DND-41 (cell line): Measurements from ENCODE around the gene HMCN1.

Experiments
- ATAC-seq: fragments of 200-7000 bp; cut with Tn5 transposase; 3 replicates; pipeline ENCODE4 v1.9.1; 2021; ENCODE audit warnings: low read depth; ENCODE audit not compliant: insufficient read depth
- DNase-seq: peaks from one replicate; pipeline ENCODE4 v3.0.0-alpha.2; 2020
- H2AFZ ChIP-seq: 2 replicates; pipeline ENCODE4 v1.6.0; 2012; ENCODE audit warnings: low read depth, low read length
- H3K27ac ChIP-seq: 2 replicates; pipeline ENCODE4 v1.5.1; 2012; ENCODE audit warnings: low read length, inconsistent platforms
- H3K27me3 ChIP-seq: fragments of 200-600 bp; sonication (generic); 2 replicates; pipeline ENCODE4 v1.6.0; 2012; ENCODE audit warnings: low read length, mild to moderate bottlenecking, inconsistent platforms; ENCODE audit not compliant: insufficient read depth, poor library complexity
- H3K36me3 ChIP-seq: 2 replicates; pipeline ENCODE4 v1.5.1; 2012; ENCODE audit warnings: low read length, inconsistent platforms; ENCODE audit not compliant: insufficient read depth
- H3K4me1 ChIP-seq: 2 replicates; pipeline ENCODE4 v1.5.1; 2012; ENCODE audit warnings: mild to moderate bottlenecking, low read length; ENCODE audit not compliant: insufficient read depth
- H3K4me2 ChIP-seq: 2 replicates; pipeline ENCODE4 v1.6.0; 2012; ENCODE audit warnings: mild to moderate bottlenecking, moderate library complexity, low read length, inconsistent platforms; ENCODE audit not compliant: insufficient read depth
- H3K4me3 ChIP-seq, 2 experiments: fragments of 200-600 bp in 1 of 2; shearing (Covaris generic) in 1 of 2; 2 replicates each; pipeline ENCODE4 v1.5.1; 2012 to 2016; ENCODE audit warnings: inconsistent platforms in 2 of 2, low read length in 2 of 2, mild to moderate bottlenecking in 2 of 2, low read depth in 1 of 2, moderate library complexity in 1 of 2
- H3K79me2 ChIP-seq: 2 replicates; pipeline ENCODE4 v1.6.0; 2012; ENCODE audit warnings: low read length, inconsistent platforms; ENCODE audit not compliant: insufficient read depth
- H3K9ac ChIP-seq: 2 replicates; pipeline ENCODE4 v1.6.0; 2012; ENCODE audit warnings: low read depth, mild to moderate bottlenecking, inconsistent platforms, low read length, moderate library complexity
- H3K9me3 ChIP-seq: 2 replicates; pipeline ENCODE4 v1.5.1; 2012; ENCODE audit warnings: low read length, moderate library complexity, mild to moderate bottlenecking, inconsistent platforms; ENCODE audit not compliant: insufficient read depth, severe bottlenecking
- H4K20me1 ChIP-seq: 2 replicates; pipeline ENCODE4 v1.6.0; 2012; ENCODE audit warnings: low read length; ENCODE audit not compliant: insufficient read depth
- EZH2 ChIP-seq: IDR thresholded peaks from 3 replicates; pipeline ENCODE4 v1.6.1; 2012; ENCODE audit warnings: borderline replicate concordance, low read depth, mild to moderate bottlenecking, moderate library complexity, low read length, inconsistent platforms; ENCODE audit not compliant: severe bottlenecking
- TF ChIP-seq, protein P1 (sequence below): IDR thresholded peaks from 2 replicates; pipeline ENCODE4 v1.5.1; 2012; ENCODE audit warnings: borderline replicate concordance, low read length, moderate library complexity, mild to moderate bottlenecking; ENCODE audit not compliant: poor library complexity, severe bottlenecking; ENCODE audit errors: extremely low read depth

Gene HMCN1

DNA sequence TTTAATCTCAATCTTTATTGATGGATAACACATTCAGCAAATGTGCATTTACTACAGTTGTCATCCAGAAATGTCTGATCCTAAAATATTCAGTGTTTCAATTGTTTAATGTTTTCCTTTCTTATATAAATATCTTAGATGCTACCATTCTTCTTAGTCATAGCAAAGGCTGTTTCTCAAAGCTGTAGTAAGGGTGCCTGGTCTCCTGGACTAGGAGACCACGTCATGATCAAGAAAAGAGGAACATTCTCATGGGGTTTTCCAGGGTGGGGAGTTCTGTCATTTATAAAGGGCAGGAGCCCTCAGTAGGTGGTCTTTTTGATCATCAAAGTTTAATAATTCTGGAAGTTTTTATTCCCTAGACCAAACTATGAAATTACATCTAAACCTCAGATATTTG is 292.8 kb downstream of the HMCN1 start:
- ATAC-seq, result no peak
- H3K9ac ChIP-seq, result no peak overlapping the region
- no peaks in the 10 kb centered on the region for H3K4me1 ChIP-seq
- no peak for DNase-seq
- H3K4me3 ChIP-seq, result no peak overlapping the region
- H3K4me2 ChIP-seq, result no peak overlapping the region
- TF ChIP-seq, protein P1, sequence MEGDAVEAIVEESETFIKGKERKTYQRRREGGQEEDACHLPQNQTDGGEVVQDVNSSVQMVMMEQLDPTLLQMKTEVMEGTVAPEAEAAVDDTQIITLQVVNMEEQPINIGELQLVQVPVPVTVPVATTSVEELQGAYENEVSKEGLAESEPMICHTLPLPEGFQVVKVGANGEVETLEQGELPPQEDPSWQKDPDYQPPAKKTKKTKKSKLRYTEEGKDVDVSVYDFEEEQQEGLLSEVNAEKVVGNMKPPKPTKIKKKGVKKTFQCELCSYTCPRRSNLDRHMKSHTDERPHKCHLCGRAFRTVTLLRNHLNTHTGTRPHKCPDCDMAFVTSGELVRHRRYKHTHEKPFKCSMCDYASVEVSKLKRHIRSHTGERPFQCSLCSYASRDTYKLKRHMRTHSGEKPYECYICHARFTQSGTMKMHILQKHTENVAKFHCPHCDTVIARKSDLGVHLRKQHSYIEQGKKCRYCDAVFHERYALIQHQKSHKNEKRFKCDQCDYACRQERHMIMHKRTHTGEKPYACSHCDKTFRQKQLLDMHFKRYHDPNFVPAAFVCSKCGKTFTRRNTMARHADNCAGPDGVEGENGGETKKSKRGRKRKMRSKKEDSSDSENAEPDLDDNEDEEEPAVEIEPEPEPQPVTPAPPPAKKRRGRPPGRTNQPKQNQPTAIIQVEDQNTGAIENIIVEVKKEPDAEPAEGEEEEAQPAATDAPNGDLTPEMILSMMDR, result no peak
- no peak for TF ChIP-seq EZH2
- no peak overlapping the region for H3K27ac ChIP-seq
- H2AFZ ChIP-seq, result no peak overlapping the region
- no peaks in the 10 kb centered on the region for H3K9me3 ChIP-seq
- H3K27me3 ChIP-seq, result no peaks in the 10 kb centered on the region
- no peaks in the 10 kb centered on the region for H3K36me3 ChIP-seq
- no peaks in the 10 kb centered on the region for H3K79me2 ChIP-seq
- H4K20me1 ChIP-seq, result no peaks in the 10 kb centered on the region

GRCh38 chr1:186027621-186028020 is 293.4 kb downstream of the HMCN1 start:
- H3K4me1 ChIP-seq, result no peaks in the 10 kb centered on the region
- DNase-seq (no peak), ATAC-seq (no peak)
- no peaks in the 10 kb centered on the region for H3K79me2 ChIP-seq
- no peak overlapping the region for H3K27ac ChIP-seq
- H3K9ac ChIP-seq, result no peak overlapping the region
- no peaks in the 10 kb centered on the region for H3K36me3 ChIP-seq
- H4K20me1 ChIP-seq, result no peaks in the 10 kb centered on the region
- H3K4me2 ChIP-seq, result no peak overlapping the region
- H2AFZ ChIP-seq, result no peak overlapping the region
- H3K4me3 ChIP-seq, result no peak overlapping the region
- no peaks in the 10 kb centered on the region for H3K9me3 ChIP-seq
- H3K27me3 ChIP-seq, result no peaks in the 10 kb centered on the region
- TF ChIP-seq EZH2, result no peak
- TF ChIP-seq, protein P1, result no peak

GRCh38 chr1:186030453-186030852 is 296.3 kb downstream of the HMCN1 start:
- TF ChIP-seq, protein P1, result no peak
- TF ChIP-seq EZH2, result no peak
- no peaks in the 10 kb centered on the region for H3K36me3 ChIP-seq
- H3K9ac ChIP-seq, result no peak overlapping the region
- no peaks in the 10 kb centered on the region for H3K27me3 ChIP-seq
- ATAC-seq, result no peak
- no peaks in the 10 kb centered on the region for H3K79me2 ChIP-seq
- H3K27ac ChIP-seq, result no peak overlapping the region
- H3K4me3 ChIP-seq, result no peak overlapping the region
- no peak for DNase-seq
- H3K9me3 ChIP-seq, result no peaks in the 10 kb centered on the region
- no peak overlapping the region for H3K4me2 ChIP-seq
- H2AFZ ChIP-seq, result no peak overlapping the region
- H4K20me1 ChIP-seq, result no peaks in the 10 kb centered on the region
- H3K4me1 ChIP-seq, result no peaks in the 10 kb centered on the region

GRCh38 chr1:186033847-186034271 is 299.7 kb downstream of the HMCN1 start:
- no peak for ATAC-seq
- H3K9ac ChIP-seq, result no peak overlapping the region
- H3K36me3 ChIP-seq, result no peaks in the 10 kb centered on the region
- no peak for DNase-seq
- H3K27me3 ChIP-seq, result no peaks in the 10 kb centered on the region
- no peaks in the 10 kb centered on the region for H4K20me1 ChIP-seq
- H3K27ac ChIP-seq, result no peak overlapping the region
- no peaks in the 10 kb centered on the region for H3K4me1 ChIP-seq
- no peak overlapping the region for H3K4me2 ChIP-seq
- no peak overlapping the region for H2AFZ ChIP-seq
- H3K79me2 ChIP-seq, result no peaks in the 10 kb centered on the region
- H3K9me3 ChIP-seq, result no peaks in the 10 kb centered on the region
- no peak for TF ChIP-seq EZH2
- TF ChIP-seq, protein P1, result no peak
- no peak overlapping the region for H3K4me3 ChIP-seq
